Testis (tissue), 2 donors: ENCODE results near the gene KCNIP3.

Experiments
- CTCF ChIP-seq, 3 experiments: fragments of 450-650 bp in 2 of 3; fragments of 200-600 bp in 1 of 3; sonication (generic) in 1 of 3; IDR thresholded peaks; one replicate each; pipeline ENCODE4 v1.5.1; 2016 to 2019; ENCODE audit warnings: antibody characterized with exemption in 3 of 3, mild to moderate bottlenecking in 2 of 3, moderate library complexity in 1 of 3
- POLR2A ChIP-seq: fragments of 450-650 bp; IDR thresholded peaks from one replicate; pipeline ENCODE4 v1.6.1; 2017; ENCODE audit warnings: antibody characterized with exemption, mild to moderate bottlenecking, moderate library complexity

- TF ChIP-seq CTCF (IDR thresholded peaks at IDR 0.05) (no peak), POLR2A (no peak)
These were observed 11.6 kb upstream of the KCNIP3 start for GRCh38 chr2:95285542-95285932.
